ENCODE results near the gene ATP9B. TPM values are rescaled to one million over a fixed set of nuclear protein-coding genes. Genes with fewer than 3 reads are reported as not detected.
"Not testable (repeated sequence)": the region's sequence is repeated elsewhere in the genome, so short reads cannot be mapped to it uniquely, and the experiment has no call there.

ATP9B gene
- total RNA-seq, 1 experiment from 2014 or later = 10.2 TPM

GRCh38 chr18:79069717-79070151 is 540 bp downstream of the ATP9B start:
- DNase-seq (ENCODE audit: extremely low read depth, low read depth) = no peak

DNA sequence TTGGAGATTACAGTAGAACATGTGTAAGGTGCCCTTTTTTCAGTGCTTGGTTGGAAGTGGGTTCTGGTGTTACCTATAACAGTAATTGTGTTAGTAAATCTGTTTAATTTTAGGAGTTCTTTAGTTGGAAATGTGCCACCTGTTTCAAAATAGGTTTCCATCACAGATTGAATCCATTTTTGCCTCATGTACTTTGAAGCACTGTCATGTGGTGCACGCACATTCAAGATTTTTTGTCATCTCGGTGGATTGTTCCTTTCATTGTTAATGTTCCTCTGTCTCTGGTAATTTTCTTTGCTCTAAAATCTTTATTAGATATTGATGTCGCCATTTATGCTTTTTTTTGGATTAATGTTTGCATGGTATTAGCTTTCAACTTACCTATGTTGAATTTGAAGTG is 1.3 kb downstream of the ATP9B start:
- DNase-seq (ENCODE audit: extremely low read depth, low read depth) = no peak

DNA sequence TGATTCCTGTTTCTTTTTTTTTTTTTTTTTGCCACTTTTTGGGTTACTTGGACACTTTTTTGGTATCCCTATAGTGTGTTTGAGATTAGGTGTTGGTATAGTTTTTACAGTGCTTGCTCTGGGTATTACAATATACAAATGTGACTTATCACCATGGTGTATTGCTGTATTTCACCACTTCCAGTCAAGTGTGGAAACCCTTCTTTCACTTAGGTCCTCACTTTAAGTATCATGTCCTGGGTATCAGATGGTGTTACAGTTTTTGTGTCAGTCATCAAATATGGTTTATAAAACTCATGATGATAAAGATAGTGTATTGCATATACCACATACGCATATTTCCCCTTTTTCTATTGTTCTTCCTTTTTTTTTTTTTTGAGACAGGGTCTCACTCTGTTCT is 1.8 kb downstream of the ATP9B start:
- no peak for DNase-seq (ENCODE audit: extremely low read depth, low read depth)

DNA sequence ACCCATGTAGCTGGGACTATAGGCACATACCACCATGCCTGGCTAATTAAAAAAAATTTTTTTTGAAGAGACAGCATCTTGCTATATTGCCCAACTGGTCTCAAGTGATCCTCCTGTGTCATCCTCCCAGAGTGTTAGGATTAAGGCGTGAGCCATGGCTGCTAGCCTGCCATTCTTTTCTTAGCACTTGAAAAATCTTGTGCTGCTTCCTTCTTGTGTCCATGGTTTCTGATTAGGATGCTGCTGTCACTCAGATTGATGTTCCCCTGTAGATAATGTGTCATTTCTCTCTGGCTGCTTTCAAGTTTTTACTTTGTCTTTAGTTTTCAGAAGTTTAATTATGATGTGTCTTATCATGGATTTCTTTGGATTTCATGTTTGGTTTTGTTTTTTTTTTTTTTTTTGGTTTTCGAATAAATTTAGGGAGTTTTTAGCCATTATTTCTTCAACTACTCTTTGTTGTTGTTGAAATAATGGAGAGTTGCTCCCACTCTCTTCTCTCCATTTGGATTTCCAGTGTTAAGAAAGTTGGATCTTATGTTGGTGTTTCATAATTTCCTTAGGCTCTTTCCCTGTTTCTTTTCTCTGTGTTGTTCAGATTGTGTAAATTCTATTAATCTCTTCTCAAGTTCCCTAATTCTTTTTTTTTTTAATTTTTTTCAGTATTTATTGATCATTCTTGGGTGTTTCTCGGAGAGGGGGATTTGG is 2.5 kb downstream of the ATP9B start:
- no peak for DNase-seq (ENCODE audit: extremely low read depth, low read depth)

- not testable (repeated sequence) for DNase-seq (ENCODE audit: extremely low read depth, low read depth)
Measured at GRCh38 chr18:79072655-79073054, 3.5 kb downstream of the ATP9B start.

- DNase-seq (ENCODE audit: extremely low read depth, low read depth) = no peak
Measured at GRCh38 chr18:79077181-79077580, 8.0 kb downstream of the ATP9B start.

DNA sequence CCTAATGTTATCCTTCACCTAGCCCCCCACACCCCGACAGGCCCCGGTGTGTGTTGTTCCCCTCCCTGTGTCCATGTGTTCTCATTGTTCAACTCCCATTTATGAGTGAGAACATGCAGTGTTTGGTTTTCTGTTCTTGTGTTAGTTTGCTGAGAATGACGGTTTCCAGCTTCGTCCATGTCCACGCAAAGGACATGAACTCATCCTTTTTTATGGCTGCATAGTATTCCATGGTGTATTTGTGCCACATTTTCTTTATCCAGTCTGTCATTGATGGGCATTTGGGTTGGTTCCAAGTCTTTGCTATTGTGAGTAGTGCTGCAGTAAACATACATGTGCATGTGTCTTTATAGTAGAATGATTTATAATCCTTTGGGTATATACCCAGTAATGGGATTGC is 9.6 kb downstream of the ATP9B start:
- not testable (repeated sequence) for DNase-seq (ENCODE audit: extremely low read depth, low read depth)

- DNase-seq (ENCODE audit: extremely low read depth, low read depth) = no peak
Measured at GRCh38 chr18:79092874-79093273, 23.7 kb downstream of the ATP9B start.

GRCh38 chr18:79093986-79094385 is 24.8 kb downstream of the ATP9B start:
- DNase-seq (ENCODE audit: extremely low read depth, low read depth) = no peak

GRCh38 chr18:79095216-79095615 is 26.0 kb downstream of the ATP9B start:
- no peak for DNase-seq (ENCODE audit: extremely low read depth, low read depth)

DNA sequence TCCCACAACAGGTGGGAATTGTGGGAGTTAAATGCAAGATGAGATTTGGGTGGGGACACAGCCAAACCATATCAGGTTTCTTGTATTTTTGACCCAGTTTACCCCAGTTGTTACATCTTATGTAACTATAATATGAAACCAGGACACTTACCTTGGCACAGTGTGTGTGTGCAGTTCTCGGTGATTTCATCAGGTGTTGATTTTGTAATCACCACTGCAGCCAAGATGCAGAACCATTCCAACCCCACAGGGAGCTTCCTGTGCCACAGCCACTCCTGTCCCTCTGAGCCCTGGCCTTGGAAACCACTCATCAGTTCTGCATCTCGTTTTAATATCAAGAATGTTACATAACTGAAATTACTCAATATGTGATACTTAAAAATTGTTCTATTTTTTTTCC is 31.8 kb downstream of the ATP9B start:
- no peak for DNase-seq (ENCODE audit: extremely low read depth, low read depth)

GRCh38 chr18:79102886-79103285 is 33.7 kb downstream of the ATP9B start:
- no peak for DNase-seq (ENCODE audit: extremely low read depth, low read depth)

DNA sequence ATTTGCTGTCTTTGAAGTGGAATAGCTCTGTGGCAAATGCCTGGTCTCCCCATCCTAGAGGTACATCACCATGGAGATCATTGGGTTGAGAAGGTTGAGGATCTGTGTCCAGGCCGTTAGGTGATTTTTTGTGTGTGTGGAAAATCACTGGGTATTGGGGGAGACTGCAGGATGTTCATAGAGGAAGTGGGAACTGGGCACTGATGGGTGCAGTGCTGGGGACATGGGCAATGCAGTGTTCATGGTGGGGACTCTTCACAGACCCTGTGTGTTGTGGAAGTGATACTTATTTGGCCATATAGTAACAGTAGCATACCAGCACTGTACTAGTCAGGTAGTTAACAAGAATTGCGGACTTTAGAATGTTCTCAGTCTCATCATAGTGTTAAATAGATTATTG is 34.9 kb downstream of the ATP9B start:
- no peak for DNase-seq (ENCODE audit: extremely low read depth, low read depth)

DNA sequence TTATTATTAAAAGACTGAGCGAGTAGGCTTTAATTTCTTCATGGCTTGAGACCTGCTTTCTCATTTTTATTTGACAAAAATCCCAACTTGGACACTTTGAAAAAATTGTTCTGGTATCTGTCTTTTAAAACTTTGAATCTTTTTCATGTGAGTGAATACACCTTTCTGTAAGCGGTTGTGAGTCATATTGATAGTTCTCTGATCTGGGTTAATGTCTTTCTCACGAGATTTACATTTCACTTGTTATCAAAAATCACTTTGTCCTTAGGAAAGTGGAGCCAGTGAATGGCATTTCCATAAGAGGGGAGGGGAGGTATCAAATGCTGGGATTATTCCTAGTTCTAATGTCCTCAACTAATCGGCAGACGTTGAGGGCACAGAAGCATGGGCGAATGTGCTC is 36.3 kb downstream of the ATP9B start:
- no peak for DNase-seq (ENCODE audit: extremely low read depth, low read depth)

DNA sequence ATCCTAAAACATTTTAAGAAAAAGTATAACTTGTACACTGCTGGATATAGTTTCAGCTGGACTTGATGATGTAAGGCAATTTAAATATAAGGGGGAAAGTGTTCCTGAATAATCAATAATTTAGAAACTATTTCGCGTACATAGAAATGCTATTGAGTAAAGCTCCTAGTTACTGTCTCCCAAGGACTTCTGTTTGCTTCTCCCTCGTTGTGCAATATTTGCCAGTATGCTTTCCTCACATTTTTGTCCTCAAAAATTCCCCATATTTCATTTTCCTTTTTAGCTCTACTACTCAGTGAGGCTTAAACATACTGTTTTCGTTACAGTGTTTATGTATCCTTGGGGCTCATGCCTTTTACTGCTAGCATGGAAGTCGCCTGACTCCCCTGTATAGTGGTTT is 36.9 kb downstream of the ATP9B start:
- DNase-seq (ENCODE audit: extremely low read depth, low read depth) = no peak

- no peak for DNase-seq (ENCODE audit: extremely low read depth, low read depth)
Measured at GRCh38 chr18:79107886-79108285, 38.7 kb downstream of the ATP9B start.

DNA sequence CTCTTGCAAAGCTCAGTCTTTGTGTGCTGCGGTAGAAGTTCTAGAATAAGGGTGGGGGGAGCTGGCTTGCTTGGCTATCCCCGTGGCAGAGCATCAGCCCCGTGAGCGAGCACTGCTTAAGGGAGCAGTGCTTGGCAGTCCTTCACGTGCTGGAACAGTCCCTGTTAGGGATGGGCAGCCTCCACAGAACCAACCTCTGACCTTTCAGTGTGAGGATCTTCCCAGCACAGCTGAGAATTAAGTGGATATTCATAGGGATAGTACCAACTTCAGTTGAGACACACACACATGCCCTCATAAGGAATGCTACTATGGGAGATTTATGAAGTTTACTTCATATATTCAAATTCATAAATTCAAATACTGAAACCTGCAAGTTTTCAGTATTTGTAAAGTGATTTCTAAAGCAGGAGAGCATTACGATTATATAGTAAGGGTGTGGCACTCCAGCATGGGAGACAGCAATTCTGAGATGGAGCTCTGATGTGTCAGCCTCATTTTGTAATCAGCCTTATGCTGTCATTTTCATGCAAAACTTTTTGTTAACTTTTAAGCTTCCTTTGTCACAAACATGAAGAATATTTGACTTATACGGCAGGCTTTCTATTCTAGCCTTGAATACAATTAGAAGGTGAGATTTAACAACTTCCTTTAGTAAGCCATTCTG is 39.5 kb downstream of the ATP9B start:
- DNase-seq (ENCODE audit: extremely low read depth, low read depth) = no peak

GRCh38 chr18:79111483-79111882 is 42.3 kb downstream of the ATP9B start:
- no peak for DNase-seq (ENCODE audit: extremely low read depth, low read depth)

DNA sequence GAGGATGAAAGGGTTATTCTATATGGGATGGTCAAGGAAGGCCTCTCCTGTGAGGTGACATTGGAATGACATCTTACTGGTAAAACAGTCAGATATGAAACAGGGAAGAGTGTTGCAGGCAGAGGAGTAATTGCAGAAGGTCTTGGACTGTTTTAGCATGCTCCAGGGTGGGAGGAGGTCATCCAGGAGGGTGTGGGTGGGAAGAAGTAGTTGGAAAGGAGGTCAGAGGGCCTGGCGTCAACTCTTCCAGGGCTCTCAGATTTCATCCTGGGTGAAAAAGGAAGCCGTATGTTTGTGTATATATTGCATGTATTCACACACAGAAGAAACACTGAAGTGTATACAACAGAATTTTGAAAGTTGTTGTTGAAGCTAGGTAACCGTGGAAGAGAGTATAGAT is 48.2 kb downstream of the ATP9B start:
- DNase-seq (ENCODE audit: extremely low read depth, low read depth) = no peak

GRCh38 chr18:79117788-79118187 is 48.6 kb downstream of the ATP9B start:
- DNase-seq (ENCODE audit: extremely low read depth, low read depth) = no peak

- DNase-seq (ENCODE audit: extremely low read depth, low read depth) = no peak
Measured at GRCh38 chr18:79118797-79119196, 49.6 kb downstream of the ATP9B start.

DNA sequence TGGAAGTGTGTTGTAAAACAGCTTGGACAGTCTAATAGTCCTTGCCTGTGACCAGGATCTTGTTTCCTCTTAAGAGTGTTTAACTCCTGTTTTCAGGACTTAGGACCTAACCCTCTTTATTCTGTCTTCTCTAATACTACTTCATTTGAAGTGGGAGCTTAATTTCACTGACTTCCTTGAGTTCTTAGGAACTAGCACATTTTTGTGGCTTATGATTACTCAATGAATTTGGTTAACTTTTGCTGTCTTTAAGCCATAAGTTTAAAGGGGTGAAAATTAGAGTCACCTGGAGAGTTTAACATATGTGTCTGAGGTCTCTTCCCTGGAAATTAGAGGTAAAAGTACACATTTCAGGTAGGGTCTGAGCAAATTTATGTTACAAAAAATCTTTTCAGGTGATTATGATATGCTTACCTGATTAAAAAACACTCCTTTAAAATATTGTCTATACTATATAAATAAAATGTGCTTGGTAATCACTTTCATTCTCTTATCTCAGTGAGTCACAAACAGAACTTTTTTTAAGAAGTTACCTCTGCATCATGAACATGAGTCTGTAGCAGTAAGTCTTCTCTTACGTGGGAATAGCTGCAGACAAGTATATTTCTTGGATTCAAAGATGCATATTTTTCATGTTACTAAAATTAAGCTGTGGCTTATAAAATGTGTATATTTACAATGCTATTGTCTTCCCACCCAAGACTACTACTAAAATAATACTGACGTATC is 52.7 kb downstream of the ATP9B start:
- DNase-seq (ENCODE audit: extremely low read depth, low read depth) = no peak
